ENCODE results near the gene PLOD1.
"Not testable (repeated sequence)": the region's sequence is repeated elsewhere in the genome, so short reads cannot be mapped to it uniquely, and the experiment has no call there.

Gene PLOD1

GRCh38 chr1:11913291-11913690, 21.2 kb upstream of the PLOD1 start:
- DNase-seq: no peak

- no peak for DNase-seq
Measured at GRCh38 chr1:11914024-11914423, 20.5 kb upstream of the PLOD1 start.

- DNase-seq: no peak
Measured at GRCh38 chr1:11918799-11919519, 15.6 kb upstream of the PLOD1 start.

- DNase-seq: no peak
Measured at GRCh38 chr1:11919621-11920020, 14.9 kb upstream of the PLOD1 start.

- no peak for DNase-seq
Measured at GRCh38 chr1:11920239-11920903, 14.1 kb upstream of the PLOD1 start.

GRCh38 chr1:11921022-11921421, 13.5 kb upstream of the PLOD1 start:
- no peak for DNase-seq

GRCh38 chr1:11923069-11923826, 11.3 kb upstream of the PLOD1 start:
- DNase-seq: no peak

- no peak for DNase-seq
Measured at GRCh38 chr1:11923827-11924113, 10.7 kb upstream of the PLOD1 start.

GRCh38 chr1:11924334-11925195, 10.0 kb upstream of the PLOD1 start:
- DNase-seq: peak; percentile 41

- DNase-seq: not testable (repeated sequence)
Measured at GRCh38 chr1:11925196-11925937, 9.2 kb upstream of the PLOD1 start.

GRCh38 chr1:11925938-11926292, 8.6 kb upstream of the PLOD1 start:
- DNase-seq: peak; percentile 11

GRCh38 chr1:11927866-11928592, 6.5 kb upstream of the PLOD1 start:
- DNase-seq: no peak

- DNase-seq: peak; percentile 35
Measured at GRCh38 chr1:11929849-11930248, 4.7 kb upstream of the PLOD1 start.

GRCh38 chr1:11930571-11931445, 3.7 kb upstream of the PLOD1 start:
- no peak for DNase-seq

GRCh38 chr1:11931845-11932244, 2.7 kb upstream of the PLOD1 start:
- DNase-seq: no peak

- DNase-seq: no peak
Measured at GRCh38 chr1:11935057-11935412, 518 bp downstream of the PLOD1 start.

GRCh38 chr1:11935733-11936132, 1.2 kb downstream of the PLOD1 start:
- not testable (repeated sequence) for DNase-seq

- DNase-seq: no peak
Measured at GRCh38 chr1:11938722-11939526, 4.4 kb downstream of the PLOD1 start.

- not testable (repeated sequence) for DNase-seq
Measured at GRCh38 chr1:11939794-11940193, 5.3 kb downstream of the PLOD1 start.
